ENCODE results near the gene S100A1.

S100A1 gene

DNA sequence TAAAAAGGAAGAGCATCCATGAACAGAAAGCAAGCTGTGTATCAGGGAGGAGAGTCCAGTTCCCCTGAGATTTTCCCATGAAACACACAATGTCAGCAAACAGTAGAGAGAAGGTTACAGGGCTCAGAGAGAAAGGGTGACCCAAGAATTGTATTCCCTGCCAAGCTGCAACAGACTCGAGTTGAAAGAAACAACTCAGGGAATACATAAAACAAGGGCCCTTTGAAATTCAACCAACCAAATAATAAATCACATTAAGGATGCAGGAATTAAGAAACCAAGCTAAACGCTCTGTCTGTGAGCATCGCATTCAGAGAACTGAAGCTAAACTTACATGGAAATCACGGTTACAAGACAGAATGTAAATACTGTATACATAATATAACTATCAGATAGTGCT is 35.5 kb upstream of the S100A1 start:
- no peak overlapping the region for H3K27ac ChIP-seq (ENCODE audit: low read depth, low read length)
- H3K4me1 ChIP-seq (ENCODE audit: control insufficient read depth, insufficient read depth, low read length), result no peaks in the 10 kb centered on the region
- no peaks in the 10 kb centered on the region for H3K27me3 ChIP-seq (ENCODE audit: control insufficient read depth, insufficient read depth, low read length)
- no peaks in the 10 kb centered on the region for H3K36me3 ChIP-seq (ENCODE audit: control insufficient read depth, insufficient read depth, low read length)
- H3K4me3 ChIP-seq (ENCODE audit: low read depth, low read length), result no peak overlapping the region
- no peak overlapping the region for H3K9ac ChIP-seq (ENCODE audit: low read length)
- no peaks in the 10 kb centered on the region for H3K9me3 ChIP-seq (ENCODE audit: control insufficient read depth, insufficient read depth, low read depth, low read length)

- H3K9ac ChIP-seq (ENCODE audit: low read length), result no peak overlapping the region
- no peak overlapping the region for H3K4me3 ChIP-seq (ENCODE audit: low read depth, low read length)
- no peak overlapping the region for H3K27ac ChIP-seq (ENCODE audit: low read depth, low read length)
- peaks cover 12% of the 10 kb centered on the region for H3K4me1 ChIP-seq (ENCODE audit: control insufficient read depth, insufficient read depth, low read length)
- H3K36me3 ChIP-seq (ENCODE audit: control insufficient read depth, insufficient read depth, low read length), result no peaks in the 10 kb centered on the region
- no peaks in the 10 kb centered on the region for H3K27me3 ChIP-seq (ENCODE audit: control insufficient read depth, insufficient read depth, low read length)
- H3K9me3 ChIP-seq (ENCODE audit: control insufficient read depth, insufficient read depth, low read depth, low read length), result no peaks in the 10 kb centered on the region
These were observed 31.0 kb upstream of the S100A1 start for GRCh38 chr1:153597206-153597605.

GRCh38 chr1:153598309-153599172 is 29.7 kb upstream of the S100A1 start:
- no peaks in the 10 kb centered on the region for H3K27me3 ChIP-seq (ENCODE audit: control insufficient read depth, insufficient read depth, low read length)
- peaks cover 12% of the 10 kb centered on the region for H3K4me1 ChIP-seq (ENCODE audit: control insufficient read depth, insufficient read depth, low read length)
- no peak overlapping the region for H3K9ac ChIP-seq (ENCODE audit: low read length)
- no peak overlapping the region for H3K4me3 ChIP-seq (ENCODE audit: low read depth, low read length)
- no peaks in the 10 kb centered on the region for H3K9me3 ChIP-seq (ENCODE audit: control insufficient read depth, insufficient read depth, low read depth, low read length)
- no peaks in the 10 kb centered on the region for H3K36me3 ChIP-seq (ENCODE audit: control insufficient read depth, insufficient read depth, low read length)
- peak overlapping the region; percentile 33; the same call in 1 of the 2 replicates for H3K27ac ChIP-seq (ENCODE audit: low read depth, low read length)

DNA sequence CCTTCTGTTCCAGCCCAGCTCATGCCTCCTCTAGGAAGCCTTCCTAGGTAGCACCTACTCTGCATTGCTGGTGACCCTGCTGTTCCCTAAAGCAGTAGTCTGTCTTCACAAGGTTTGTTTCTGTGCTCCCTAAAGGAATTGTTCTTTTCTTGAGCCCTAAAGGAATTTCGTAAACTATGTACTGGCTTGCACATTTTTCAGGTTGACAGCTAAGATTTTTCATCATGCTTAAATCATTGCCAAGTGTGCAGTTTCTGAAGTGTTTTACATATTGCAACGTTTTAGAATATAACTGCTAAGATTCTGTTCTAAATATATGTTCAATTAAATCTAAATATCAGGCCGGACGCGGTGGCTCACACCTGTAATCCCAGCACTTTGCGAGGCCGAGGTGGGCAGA is 28.4 kb upstream of the S100A1 start:
- H3K27ac ChIP-seq (ENCODE audit: low read depth, low read length), result no peak overlapping the region
- H3K9ac ChIP-seq (ENCODE audit: low read length), result no peak overlapping the region
- H3K4me3 ChIP-seq (ENCODE audit: low read depth, low read length), result no peak overlapping the region
- peaks cover 12% of the 10 kb centered on the region for H3K4me1 ChIP-seq (ENCODE audit: control insufficient read depth, insufficient read depth, low read length)
- no peaks in the 10 kb centered on the region for H3K9me3 ChIP-seq (ENCODE audit: control insufficient read depth, insufficient read depth, low read depth, low read length)
- no peaks in the 10 kb centered on the region for H3K27me3 ChIP-seq (ENCODE audit: control insufficient read depth, insufficient read depth, low read length)
- H3K36me3 ChIP-seq (ENCODE audit: control insufficient read depth, insufficient read depth, low read length), result no peaks in the 10 kb centered on the region

DNA sequence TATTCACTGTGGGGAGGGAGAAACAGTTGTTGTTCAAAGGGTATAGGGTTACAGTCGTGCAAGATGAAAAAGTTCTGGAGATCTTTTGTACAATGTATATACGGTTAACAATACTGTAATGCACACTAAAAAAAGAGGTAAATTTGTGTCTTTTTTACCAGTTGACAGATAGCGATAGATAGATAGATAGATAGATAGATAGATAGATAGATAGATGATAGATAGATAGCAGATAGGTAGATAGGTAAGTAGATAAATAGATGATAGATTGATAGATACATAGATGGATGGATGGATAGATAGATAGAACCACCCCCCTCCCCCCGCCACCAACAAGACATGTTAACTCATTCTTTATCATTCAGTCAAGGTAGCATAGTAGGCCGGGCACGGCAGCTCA is 25.5 kb upstream of the S100A1 start:
- Histone ChIP-seq H3K9me3 (ENCODE audit: control insufficient read depth, insufficient read depth, low read depth, low read length) (no peaks in the 10 kb centered on the region), H3K27me3 (ENCODE audit: control insufficient read depth, insufficient read depth, low read length) (peaks cover 7% of the 10 kb centered on the region; the same call in 1 of the 2 replicates), H3K36me3 (ENCODE audit: control insufficient read depth, insufficient read depth, low read length) (no peaks in the 10 kb centered on the region), H3K4me1 (ENCODE audit: control insufficient read depth, insufficient read depth, low read length) (peaks cover 32% of the 10 kb centered on the region), H3K27ac (ENCODE audit: low read depth, low read length) (no peak overlapping the region), H3K9ac (ENCODE audit: low read length) (no peak overlapping the region), H3K4me3 (ENCODE audit: low read depth, low read length) (no peak overlapping the region)

GRCh38 chr1:153606194-153606593 is 22.0 kb upstream of the S100A1 start:
- Histone ChIP-seq H3K27ac (ENCODE audit: low read depth, low read length) (no peak overlapping the region), H3K9ac (ENCODE audit: low read length) (no peak overlapping the region), H3K36me3 (ENCODE audit: control insufficient read depth, insufficient read depth, low read length) (no peaks in the 10 kb centered on the region), H3K4me1 (ENCODE audit: control insufficient read depth, insufficient read depth, low read length) (peaks cover 46% of the 10 kb centered on the region), H3K9me3 (ENCODE audit: control insufficient read depth, insufficient read depth, low read depth, low read length) (no peaks in the 10 kb centered on the region), H3K4me3 (ENCODE audit: low read depth, low read length) (no peak overlapping the region), H3K27me3 (ENCODE audit: control insufficient read depth, insufficient read depth, low read length) (peaks cover 11% of the 10 kb centered on the region; the same call in 1 of the 2 replicates)

DNA sequence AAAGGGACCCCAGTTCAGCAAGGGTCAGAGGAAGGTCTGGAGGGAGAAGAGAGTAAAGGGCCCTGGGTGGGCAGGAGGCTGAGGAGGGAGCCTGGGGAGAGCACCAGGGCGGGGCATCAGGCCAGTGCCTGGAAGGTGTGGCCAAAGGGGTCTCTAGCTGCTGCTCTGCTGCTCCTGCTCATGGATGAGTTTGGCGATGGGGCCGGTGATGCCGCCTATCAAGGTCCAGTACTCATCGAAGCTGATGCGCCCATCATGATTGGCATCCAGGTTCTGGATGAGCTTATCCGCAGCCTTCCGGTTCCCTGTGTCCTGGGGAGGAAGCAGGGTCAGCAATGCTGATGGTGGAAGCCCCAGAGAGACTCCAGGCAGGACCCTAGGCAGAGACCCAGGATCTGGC is 20.9 kb upstream of the S100A1 start:
- H3K4me3 ChIP-seq (ENCODE audit: low read depth, low read length), result no peak overlapping the region
- peaks cover 11% of the 10 kb centered on the region for H3K27me3 ChIP-seq (ENCODE audit: control insufficient read depth, insufficient read depth, low read length)
- no peaks in the 10 kb centered on the region for H3K9me3 ChIP-seq (ENCODE audit: control insufficient read depth, insufficient read depth, low read depth, low read length)
- H3K27ac ChIP-seq (ENCODE audit: low read depth, low read length), result no peak overlapping the region
- peaks cover 55% of the 10 kb centered on the region for H3K4me1 ChIP-seq (ENCODE audit: control insufficient read depth, insufficient read depth, low read length)
- H3K36me3 ChIP-seq (ENCODE audit: control insufficient read depth, insufficient read depth, low read length), result no peaks in the 10 kb centered on the region
- no peak overlapping the region for H3K9ac ChIP-seq (ENCODE audit: low read length)

GRCh38 chr1:153608089-153608682 is 20.0 kb upstream of the S100A1 start:
- peak overlapping the region; percentile 36; the same call in 1 of the 2 replicates for H3K4me3 ChIP-seq (ENCODE audit: low read depth, low read length)
- peak overlapping the region; percentile 12; the same call in 1 of the 2 replicates for H3K27ac ChIP-seq (ENCODE audit: low read depth, low read length)
- H3K9me3 ChIP-seq (ENCODE audit: control insufficient read depth, insufficient read depth, low read depth, low read length), result no peaks in the 10 kb centered on the region
- peaks cover 63% of the 10 kb centered on the region for H3K4me1 ChIP-seq (ENCODE audit: control insufficient read depth, insufficient read depth, low read length)
- H3K27me3 ChIP-seq (ENCODE audit: control insufficient read depth, insufficient read depth, low read length), result peaks cover 11% of the 10 kb centered on the region
- H3K9ac ChIP-seq (ENCODE audit: low read length), result peak overlapping the region; percentile 35
- no peaks in the 10 kb centered on the region for H3K36me3 ChIP-seq (ENCODE audit: control insufficient read depth, insufficient read depth, low read length)

GRCh38 chr1:153608742-153609584 is 19.3 kb upstream of the S100A1 start:
- Histone ChIP-seq H3K4me1 (ENCODE audit: control insufficient read depth, insufficient read depth, low read length) (peaks cover 67% of the 10 kb centered on the region), H3K9ac (ENCODE audit: low read length) (peak overlapping the region; percentile 35), H3K4me3 (ENCODE audit: low read depth, low read length) (peak overlapping the region; percentile 36), H3K27ac (ENCODE audit: low read depth, low read length) (peak overlapping the region; percentile 12; the same call in 1 of the 2 replicates), H3K27me3 (ENCODE audit: control insufficient read depth, insufficient read depth, low read length) (peaks cover 11% of the 10 kb centered on the region), H3K36me3 (ENCODE audit: control insufficient read depth, insufficient read depth, low read length) (no peaks in the 10 kb centered on the region), H3K9me3 (ENCODE audit: control insufficient read depth, insufficient read depth, low read depth, low read length) (no peaks in the 10 kb centered on the region)

GRCh38 chr1:153609585-153609907 is 18.7 kb upstream of the S100A1 start:
- Histone ChIP-seq H3K4me3 (ENCODE audit: low read depth, low read length) (peak overlapping the region; percentile 36; the same call in 1 of the 2 replicates), H3K27ac (ENCODE audit: low read depth, low read length) (no peak overlapping the region), H3K9me3 (ENCODE audit: control insufficient read depth, insufficient read depth, low read depth, low read length) (no peaks in the 10 kb centered on the region), H3K9ac (ENCODE audit: low read length) (no peak overlapping the region), H3K4me1 (ENCODE audit: control insufficient read depth, insufficient read depth, low read length) (peaks cover 67% of the 10 kb centered on the region), H3K36me3 (ENCODE audit: control insufficient read depth, insufficient read depth, low read length) (no peaks in the 10 kb centered on the region), H3K27me3 (ENCODE audit: control insufficient read depth, insufficient read depth, low read length) (peaks cover 11% of the 10 kb centered on the region)

Measured in HUES6 (cell line).